IPS-15b (cell line): ENCODE measurements around the gene UBE2QL1.

Source experiments
- H3K27me3 ChIP-seq: one replicate; pipeline ENCODE4 v1.6.1; 2013; ENCODE audit warnings: low read length; ENCODE audit not compliant: control insufficient read depth, insufficient read depth
- H3K36me3 ChIP-seq: one replicate; pipeline ENCODE4 v1.6.1; 2013; ENCODE audit warnings: low read length; ENCODE audit not compliant: control insufficient read depth, insufficient read depth
- H3K4me1 ChIP-seq: one replicate; pipeline ENCODE4 v1.6.1; 2013; ENCODE audit warnings: mild to moderate bottlenecking, low read length; ENCODE audit not compliant: control insufficient read depth, insufficient read depth
- H3K4me3 ChIP-seq: one replicate; pipeline ENCODE4 v1.5.1; 2013; ENCODE audit warnings: low read depth, low read length
- H3K9ac ChIP-seq: one replicate; pipeline ENCODE4 v1.6.1; 2013; ENCODE audit warnings: low read depth, mild to moderate bottlenecking, low read length
- H3K9me3 ChIP-seq: one replicate; pipeline ENCODE4 v1.6.1; 2013; ENCODE audit warnings: mild to moderate bottlenecking, low read length; ENCODE audit not compliant: control insufficient read depth, insufficient read depth

Gene UBE2QL1

DNA sequence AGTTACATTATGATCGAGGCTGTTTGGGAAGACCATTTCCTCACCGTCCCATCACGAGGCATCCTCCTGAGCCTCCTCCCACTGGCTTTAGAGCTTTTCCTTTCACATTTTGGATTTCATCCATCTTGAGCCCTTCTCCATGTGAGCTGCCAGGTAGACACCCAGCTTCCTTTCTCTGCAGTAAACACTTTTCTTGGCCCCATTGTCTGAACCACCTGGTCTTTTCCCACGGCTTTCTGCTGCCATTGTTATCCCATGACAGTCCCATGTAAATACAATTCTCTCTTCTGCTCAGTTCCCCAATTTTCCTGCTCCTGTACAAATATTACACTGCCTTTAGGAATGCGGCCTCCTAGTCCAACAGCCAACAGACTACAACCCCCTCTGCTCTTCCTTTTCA is 24.1 kb downstream of the UBE2QL1 start:
- Histone ChIP-seq H3K9me3 (no peaks in the 10 kb centered on the region), H3K27me3 (peaks cover 5% of the 10 kb centered on the region), H3K4me1 (peaks cover 5% of the 10 kb centered on the region), H3K9ac (no peak overlapping the region), H3K4me3 (no peak overlapping the region), H3K36me3 (peaks cover 2% of the 10 kb centered on the region)

- H3K4me1 ChIP-seq: peaks cover 3% of the 10 kb centered on the region
- no peak overlapping the region for H3K9ac ChIP-seq
- no peaks in the 10 kb centered on the region for H3K9me3 ChIP-seq
- no peak overlapping the region for H3K4me3 ChIP-seq
- no peaks in the 10 kb centered on the region for H3K36me3 ChIP-seq
- H3K27me3 ChIP-seq: peaks cover 3% of the 10 kb centered on the region
Observed at GRCh38 chr5:6473284-6473683, 24.6 kb downstream of the UBE2QL1 start.

DNA sequence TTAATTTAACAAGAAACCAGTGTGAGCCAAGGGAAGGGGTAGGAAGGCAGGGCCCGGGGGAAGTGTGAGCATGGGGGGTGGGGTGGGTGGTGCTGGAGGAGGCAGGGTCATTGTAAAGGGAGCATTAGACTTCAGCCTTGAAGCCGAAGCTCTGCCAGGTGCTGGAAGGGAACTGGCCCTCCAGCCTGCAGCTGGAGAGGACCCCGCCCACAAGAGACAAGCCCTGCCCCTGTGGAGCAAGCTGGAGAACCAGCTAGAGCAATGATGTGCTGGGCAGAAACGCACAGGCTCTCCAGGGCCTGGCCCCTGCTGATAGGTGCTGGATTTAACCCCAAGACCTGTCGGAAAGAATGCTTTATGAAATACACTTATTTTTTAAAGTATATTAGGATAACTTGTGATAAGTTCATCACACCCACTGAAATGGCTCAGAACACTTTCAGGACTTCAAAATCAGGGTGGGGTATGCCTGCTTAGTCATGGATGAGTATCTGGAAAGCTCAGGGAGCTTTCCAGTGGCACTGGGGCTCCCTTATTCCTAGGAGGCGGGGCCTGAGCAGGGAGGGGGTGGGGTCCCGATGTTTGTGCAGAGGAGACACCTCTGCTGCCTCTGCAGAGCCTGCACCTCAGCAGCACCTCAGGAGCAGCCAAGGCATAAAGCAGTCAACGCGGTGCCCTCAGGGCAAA is 27.1 kb downstream of the UBE2QL1 start:
- no peaks in the 10 kb centered on the region for H3K27me3 ChIP-seq
- H3K4me3 ChIP-seq: no peak overlapping the region
- H3K36me3 ChIP-seq: no peaks in the 10 kb centered on the region
- H3K4me1 ChIP-seq: peaks cover 3% of the 10 kb centered on the region
- no peak overlapping the region for H3K9ac ChIP-seq
- H3K9me3 ChIP-seq: no peaks in the 10 kb centered on the region

DNA sequence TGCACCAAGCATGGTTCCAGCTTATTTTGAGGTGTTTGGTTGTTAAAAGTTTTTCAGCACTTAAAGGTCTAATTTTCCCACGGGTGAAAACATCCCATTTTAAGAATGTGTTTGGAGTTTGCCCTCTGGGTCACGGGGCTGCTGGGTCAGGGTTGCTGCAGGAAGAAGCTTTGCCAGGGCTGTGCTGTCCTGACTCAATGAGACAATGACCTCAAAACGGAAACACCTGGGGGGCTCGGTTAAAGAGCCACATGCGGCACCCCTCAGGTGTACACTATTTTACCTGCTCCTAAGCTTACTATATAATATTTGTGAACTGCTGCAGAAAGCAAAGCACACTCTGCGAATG is 27.6 kb downstream of the UBE2QL1 start:
- Histone ChIP-seq H3K9ac (no peak overlapping the region), H3K9me3 (no peaks in the 10 kb centered on the region), H3K36me3 (no peaks in the 10 kb centered on the region), H3K4me1 (peaks cover 3% of the 10 kb centered on the region), H3K27me3 (no peaks in the 10 kb centered on the region), H3K4me3 (no peak overlapping the region)

DNA sequence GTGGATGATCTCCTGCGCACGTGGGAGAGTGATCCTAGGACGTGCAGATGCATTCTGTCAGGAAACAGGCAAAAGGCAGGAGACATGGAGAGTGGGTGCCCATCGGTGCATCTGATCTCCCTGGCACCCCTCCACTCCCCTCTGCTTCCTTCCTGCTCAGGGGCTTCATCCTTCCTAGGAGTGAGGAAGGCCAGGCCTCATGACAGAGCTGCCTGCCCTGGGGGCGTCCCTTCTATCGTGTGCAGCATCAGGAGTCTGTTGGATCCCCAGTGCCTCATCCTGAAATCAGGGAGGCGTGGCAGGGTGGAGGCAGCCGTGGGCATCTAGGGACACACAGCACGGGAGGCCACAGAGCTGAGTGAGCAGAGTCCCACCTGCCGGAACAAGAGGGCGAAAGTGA is 30.1 kb downstream of the UBE2QL1 start:
- Histone ChIP-seq H3K9ac (no peak overlapping the region), H3K4me1 (peaks cover 3% of the 10 kb centered on the region)

GRCh38 chr5:6480133-6481051 is 31.7 kb downstream of the UBE2QL1 start:
- peaks cover 3% of the 10 kb centered on the region for H3K4me1 ChIP-seq
- no peak overlapping the region for H3K9ac ChIP-seq
- no peaks in the 10 kb centered on the region for H3K9me3 ChIP-seq
- H3K4me3 ChIP-seq: no peak overlapping the region
- no peaks in the 10 kb centered on the region for H3K36me3 ChIP-seq
- no peaks in the 10 kb centered on the region for H3K27me3 ChIP-seq

More for the DNA sequence above, 30.1 kb downstream of the UBE2QL1 start:
- H3K27me3 ChIP-seq: no peaks in the 10 kb centered on the region
- no peak overlapping the region for H3K4me3 ChIP-seq
- H3K9me3 ChIP-seq: no peaks in the 10 kb centered on the region
- H3K36me3 ChIP-seq: no peaks in the 10 kb centered on the region

DNA sequence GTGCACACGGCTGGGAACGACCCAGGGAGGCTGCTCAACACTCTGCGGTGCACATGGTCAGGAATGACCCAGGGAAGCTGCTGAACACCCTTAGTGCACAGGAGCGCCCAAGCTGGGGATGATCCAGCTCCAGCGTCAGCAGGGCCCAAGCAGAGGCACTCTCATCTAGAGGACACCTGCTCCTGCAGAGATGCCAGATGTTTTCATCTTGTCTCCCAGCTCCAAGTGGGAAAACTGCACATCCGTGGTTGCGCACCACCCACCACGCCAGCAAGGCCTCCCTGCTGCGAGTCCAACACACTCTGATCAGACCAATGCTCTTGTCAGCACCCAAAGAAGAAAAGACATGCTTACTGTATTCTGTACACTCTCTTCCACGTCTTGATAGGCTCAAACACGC is 34.1 kb downstream of the UBE2QL1 start:
- Histone ChIP-seq H3K9ac (no peak overlapping the region), H3K4me1 (no peaks in the 10 kb centered on the region), H3K4me3 (no peak overlapping the region), H3K27me3 (no peaks in the 10 kb centered on the region), H3K9me3 (no peaks in the 10 kb centered on the region), H3K36me3 (no peaks in the 10 kb centered on the region)

DNA sequence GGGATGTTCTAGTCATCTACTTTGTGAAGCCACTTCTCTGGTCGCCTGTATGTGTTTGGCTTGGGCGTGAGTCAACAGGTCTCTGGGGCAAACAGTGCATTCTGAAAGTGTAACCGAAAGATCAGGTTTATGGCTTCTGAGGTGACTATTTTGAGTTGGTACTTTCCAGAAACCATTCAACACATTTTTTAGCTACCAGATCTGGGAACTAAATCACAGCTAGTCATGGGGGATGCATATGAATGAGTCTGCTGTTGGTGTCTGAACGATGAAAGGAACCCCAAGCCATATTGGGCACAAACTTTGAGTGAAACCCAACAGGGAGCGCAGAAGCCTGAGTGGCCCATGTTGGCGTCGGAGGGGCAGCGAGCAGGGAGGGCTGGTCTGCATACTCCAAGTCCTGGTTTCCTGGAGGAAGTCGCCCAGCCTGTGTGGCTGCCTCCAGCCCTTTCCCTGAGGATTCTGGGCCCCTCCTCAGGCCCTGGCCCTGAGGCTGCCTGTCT is 35.3 kb downstream of the UBE2QL1 start:
- H3K4me3 ChIP-seq: no peak overlapping the region
- no peaks in the 10 kb centered on the region for H3K4me1 ChIP-seq

DNA sequence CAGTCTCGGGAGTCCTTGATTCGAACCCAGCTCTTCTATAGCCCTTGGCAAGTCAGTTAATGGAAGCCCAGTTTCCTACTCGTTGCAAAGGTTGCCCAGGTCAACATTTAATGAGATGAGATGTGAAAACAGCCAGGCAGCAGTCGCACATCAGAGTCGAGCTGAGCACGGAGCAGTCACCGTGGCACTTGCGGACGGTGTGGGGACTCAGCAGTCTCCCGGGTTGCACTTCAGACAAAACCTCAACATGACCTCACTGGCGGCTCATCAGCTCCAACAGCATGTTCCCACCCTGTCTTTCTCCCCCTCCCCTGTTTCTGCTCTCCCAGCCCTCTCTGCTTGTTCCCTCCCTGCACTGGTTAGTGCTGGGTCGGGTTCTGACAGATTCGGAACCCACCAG is 35.8 kb downstream of the UBE2QL1 start:
- Histone ChIP-seq H3K9ac (no peak overlapping the region), H3K4me3 (no peak overlapping the region)

More for the DNA sequence above, 35.3 kb downstream of the UBE2QL1 start:
- H3K9me3 ChIP-seq: no peaks in the 10 kb centered on the region
- no peaks in the 10 kb centered on the region for H3K36me3 ChIP-seq
- H3K9ac ChIP-seq: no peak overlapping the region
- no peaks in the 10 kb centered on the region for H3K27me3 ChIP-seq

GRCh38 chr5:6484899-6485298 is 36.2 kb downstream of the UBE2QL1 start:
- Histone ChIP-seq H3K4me3 (no peak overlapping the region), H3K4me1 (no peaks in the 10 kb centered on the region), H3K36me3 (no peaks in the 10 kb centered on the region), H3K9me3 (no peaks in the 10 kb centered on the region), H3K27me3 (no peaks in the 10 kb centered on the region), H3K9ac (no peak overlapping the region)

More for the DNA sequence above, 35.8 kb downstream of the UBE2QL1 start:
- Histone ChIP-seq H3K9me3 (no peaks in the 10 kb centered on the region), H3K36me3 (no peaks in the 10 kb centered on the region), H3K4me1 (no peaks in the 10 kb centered on the region), H3K27me3 (no peaks in the 10 kb centered on the region)

- Histone ChIP-seq H3K9ac (no peak overlapping the region), H3K36me3 (no peaks in the 10 kb centered on the region), H3K4me3 (no peak overlapping the region), H3K27me3 (no peaks in the 10 kb centered on the region), H3K4me1 (no peaks in the 10 kb centered on the region), H3K9me3 (no peaks in the 10 kb centered on the region)
Observed at GRCh38 chr5:6485441-6485840, 36.8 kb downstream of the UBE2QL1 start.

GRCh38 chr5:6486074-6486473 is 37.4 kb downstream of the UBE2QL1 start:
- Histone ChIP-seq H3K9me3 (no peaks in the 10 kb centered on the region), H3K4me3 (no peak overlapping the region), H3K4me1 (no peaks in the 10 kb centered on the region), H3K9ac (no peak overlapping the region), H3K36me3 (no peaks in the 10 kb centered on the region), H3K27me3 (no peaks in the 10 kb centered on the region)
